ENCODE measurements around the gene TMEM87A. TPM values are rescaled to one million over a fixed set of nuclear protein-coding genes. Genes with fewer than 3 reads are reported as not detected.
"Not testable (repeated sequence)": the region's sequence is repeated elsewhere in the genome, so short reads cannot be mapped to it uniquely, and the experiment has no call there.

Gene TMEM87A
- polyA plus RNA-seq, 1 experiment: 25.1 TPM

- Histone ChIP-seq H3K36me3 (ENCODE audit: control insufficient read depth, insufficient read depth, low read length) (peaks cover 2% of the 10 kb centered on the region; the same call in 1 of the 2 replicates), H3K4me3 (ENCODE audit: low read depth, low read length) (no peak overlapping the region), H3K27me3 (ENCODE audit: control insufficient read depth, insufficient read depth, low read length) (no peaks in the 10 kb centered on the region)
- DNase-seq (ENCODE audit: low read depth): no peak
- POLR2A ChIA-PET: no interaction called here
- CTCF ChIA-PET: no interaction called here
- no peak for TF ChIP-seq CTCF (IDR thresholded peaks at IDR 0.05; ENCODE audit: insufficient read depth, low read depth, low read length)
These were observed 40.2 kb upstream of the TMEM87A start for GRCh38 chr15:42313463-42313862.

GRCh38 chr15:42306681-42307080 is 33.4 kb upstream of the TMEM87A start:
- Histone ChIP-seq H3K4me3 (ENCODE audit: low read depth, low read length) (no peak overlapping the region), H3K27me3 (ENCODE audit: control insufficient read depth, insufficient read depth, low read length) (no peaks in the 10 kb centered on the region), H3K36me3 (ENCODE audit: control insufficient read depth, insufficient read depth, low read length) (no peaks in the 10 kb centered on the region; the same call in 1 of the 2 replicates)
- CTCF ChIA-PET: no interaction called here
- DNase-seq (ENCODE audit: low read depth): no peak
- TF ChIP-seq CTCF (IDR thresholded peaks at IDR 0.05; ENCODE audit: insufficient read depth, low read depth, low read length): no peak
- POLR2A ChIA-PET: no interaction called here

- POLR2A ChIA-PET; CTCF ChIA-PET; H3K27me3 ChIP-seq (ENCODE audit: control insufficient read depth, insufficient read depth, low read length); DNase-seq (ENCODE audit: low read depth); H3K36me3 ChIP-seq (ENCODE audit: control insufficient read depth, insufficient read depth, low read length); H3K4me3 ChIP-seq (ENCODE audit: low read depth, low read length): not testable (repeated sequence)
These were observed 27.8 kb upstream of the TMEM87A start for GRCh38 chr15:42301004-42301403.

DNA sequence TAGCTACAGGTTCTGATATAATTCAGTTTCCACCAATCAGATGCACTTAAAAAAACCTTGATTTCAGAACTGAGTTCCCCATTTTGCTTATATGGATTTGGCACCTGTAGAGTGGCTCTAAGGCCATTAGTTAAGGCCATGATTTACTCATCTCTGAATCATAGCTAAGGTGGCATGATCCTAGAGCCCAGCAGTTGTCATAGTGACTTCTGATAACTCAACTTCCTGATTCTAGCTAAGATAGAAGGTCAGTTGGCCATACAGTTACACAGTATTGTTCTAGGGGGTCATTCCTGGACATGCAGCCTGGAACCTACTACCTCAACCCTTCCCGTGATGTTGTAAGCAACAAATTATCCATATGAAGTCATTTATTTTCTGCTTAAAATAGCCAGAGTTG is 15.9 kb upstream of the TMEM87A start:
- Histone ChIP-seq H3K36me3 (ENCODE audit: control insufficient read depth, insufficient read depth, low read length) (no peaks in the 10 kb centered on the region), H3K27me3 (ENCODE audit: control insufficient read depth, insufficient read depth, low read length) (no peaks in the 10 kb centered on the region), H3K4me3 (ENCODE audit: low read depth, low read length) (no peak overlapping the region)
- TF ChIP-seq CTCF (IDR thresholded peaks at IDR 0.05; ENCODE audit: insufficient read depth, low read depth, low read length): no peak
- ChIA-PET CTCF (interaction anchor here (1.0 kb wide), 1 partner anchor 35 kb away, joined by 3 read pairs; no protein-coding TSS in a partner anchor), POLR2A (no interaction called here)
- DNase-seq (ENCODE audit: low read depth): no peak

DNA sequence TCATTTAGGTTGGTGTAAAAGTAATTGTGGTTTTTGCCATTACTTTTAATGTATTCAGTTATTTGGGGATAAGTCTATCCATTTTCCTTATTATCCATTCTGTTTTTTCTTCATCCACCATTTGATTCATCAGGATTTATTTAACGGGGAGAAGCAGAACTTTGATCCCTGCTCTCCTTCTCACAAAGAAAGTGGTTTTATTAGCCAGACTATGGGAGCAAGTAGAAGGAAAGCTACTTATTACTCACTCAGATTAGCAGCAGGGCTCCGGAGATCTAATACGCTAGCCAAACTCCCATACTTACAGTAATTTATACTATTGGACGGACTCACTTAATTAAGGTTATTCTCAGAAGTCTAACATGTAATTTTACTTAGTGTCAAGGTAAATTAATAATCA is 14.7 kb upstream of the TMEM87A start:
- no peak for TF ChIP-seq CTCF (IDR thresholded peaks at IDR 0.05; ENCODE audit: insufficient read depth, low read depth, low read length)
- no peaks in the 10 kb centered on the region; the same call in 1 of the 2 replicates for H3K36me3 ChIP-seq (ENCODE audit: control insufficient read depth, insufficient read depth, low read length)
- H3K27me3 ChIP-seq (ENCODE audit: control insufficient read depth, insufficient read depth, low read length): no peaks in the 10 kb centered on the region
- POLR2A ChIA-PET: no interaction called here
- CTCF ChIA-PET: no interaction called here
- no peak overlapping the region for H3K4me3 ChIP-seq (ENCODE audit: low read depth, low read length)
- no peak for DNase-seq (ENCODE audit: low read depth)

- DNase-seq (ENCODE audit: low read depth): no peak
- POLR2A ChIA-PET: no interaction called here
- Histone ChIP-seq H3K27me3 (ENCODE audit: control insufficient read depth, insufficient read depth, low read length) (no peaks in the 10 kb centered on the region), H3K4me3 (ENCODE audit: low read depth, low read length) (no peak overlapping the region), H3K36me3 (ENCODE audit: control insufficient read depth, insufficient read depth, low read length) (no peaks in the 10 kb centered on the region; the same call in 1 of the 2 replicates)
- CTCF ChIA-PET: no interaction called here
- TF ChIP-seq CTCF (IDR thresholded peaks at IDR 0.05; ENCODE audit: insufficient read depth, low read depth, low read length): no peak
These were observed 13.3 kb upstream of the TMEM87A start for GRCh38 chr15:42286445-42287029.

Measured in BJ (cell line).